K562 (cell line): Measurements from ENCODE around the gene WDR19. TPM values are rescaled to one million over a fixed set of nuclear protein-coding genes. Genes with fewer than 3 reads are reported as not detected.

ENCODE experiments used
- ATAC-seq: fragments of 200-7000 bp; cut with Tn5 transposase; 3 replicates; pipeline ENCODE4 v1.9.1; 2020; ENCODE audit warnings: moderate library complexity
- BruUV-seq: library from RNA; stranded (reverse); fragments of 400-500 nt; replicated peaks from 2 replicates; lab custom pipeline; 2021; lab: Mats Ljungman, UMichigan
- CTCF ChIA-PET: fragments of 300-600 bp; formaldehyde crosslinking; extraction: SDS; loops from one replicate; lab custom pipeline; 2021; ENCODE audit warnings: low intra/inter-chr PET ratio; lab: Yijun Ruan, JAX
- POLR2A ChIA-PET: fragments of 300-600, 350-650 bp; sonication (Branson Sonifier 250); formaldehyde crosslinking; extraction: SDS; loops from one replicate; lab custom pipeline; 2021; ENCODE audit warnings: antibody characterized with exemption, inconsistent platforms; lab: Yijun Ruan, JAX
- DNase-seq, 4 experiments: peaks; one replicate each; pipeline versions ENCODE4 v3.0.0 to v3.0.0-alpha.2; 2011 to 2018; ENCODE audit warnings: low spot score in 3 of 4, mixed read lengths in 3 of 4; ENCODE audit errors: extremely low read depth in 1 of 4
- FAIRE-seq: peaks from 2 replicates; lab custom pipeline; 2011; peaks lifted over from hg19 to GRCh38; lab: Jason Lieb, UNC
- H2AFZ ChIP-seq: 2 replicates; pipeline ENCODE4 v1.6.0; 2011; ENCODE audit warnings: low read depth, low read length, control low read depth, inconsistent platforms
- H3K27ac ChIP-seq: fragments of 200-600 bp; 3 replicates; pipeline ENCODE4 v1.8.0; 2011; ENCODE audit warnings: low read depth, mild to moderate bottlenecking, control low read depth, inconsistent platforms, low read length, moderate library complexity, mixed read lengths; ENCODE audit errors: extremely low read depth
- H3K27me3 ChIP-seq, 2 experiments: fragments of 300-600 bp in 1 of 2; 2 replicates in 1 of 2; 3 replicates in 1 of 2; pipeline versions ENCODE4 v1.6.0 to v1.8.0; 2011; ENCODE audit warnings: inconsistent platforms in 2 of 2, low read length in 2 of 2, mild to moderate bottlenecking in 1 of 2, mixed read lengths in 1 of 2, moderate library complexity in 1 of 2; ENCODE audit not compliant: control insufficient read depth in 2 of 2, insufficient read depth in 2 of 2
- H3K36me3 ChIP-seq: fragments of 300-600 bp; 3 replicates; pipeline ENCODE4 v1.8.0; 2011; ENCODE audit warnings: mild to moderate bottlenecking, low read length, inconsistent platforms; ENCODE audit not compliant: control insufficient read depth, insufficient read depth
- H3K4me1 ChIP-seq, 2 experiments: fragments of 200-600 bp in 1 of 2; replicated peaks in 1 of 2; 2 replicates in 1 of 2; 3 replicates in 1 of 2; pipeline versions ENCODE4 v1.5.1 to v1.8.0; 2011; ENCODE audit warnings: inconsistent platforms in 2 of 2, low read length in 2 of 2, mild to moderate bottlenecking in 1 of 2, mixed read lengths in 1 of 2, moderate library complexity in 1 of 2; ENCODE audit not compliant: control insufficient read depth in 2 of 2, insufficient read depth in 2 of 2
- H3K4me2 ChIP-seq: 2 replicates; pipeline ENCODE4 v1.6.1; 2011; ENCODE audit warnings: low read length, control low read depth, inconsistent platforms, mixed read lengths; ENCODE audit not compliant: insufficient read depth
- H3K4me3 ChIP-seq: fragments of 200-600 bp; sonication (generic), shearing (Covaris generic); 2 replicates; pipeline ENCODE4 v1.5.1; 2016; ENCODE audit warnings: control low read depth, inconsistent platforms
- H3K79me2 ChIP-seq: fragments of 200-600 bp; 3 replicates; pipeline ENCODE4 v1.8.0; 2011; ENCODE audit warnings: low read length, inconsistent platforms; ENCODE audit not compliant: control insufficient read depth, insufficient read depth
- H3K9ac ChIP-seq, 2 experiments: 2 replicates each; pipeline versions ENCODE4 v1.6.0 to v1.6.1; 2011; ENCODE audit warnings: low read depth in 2 of 2, low read length in 2 of 2, control low read depth in 1 of 2, inconsistent platforms in 1 of 2, mild to moderate bottlenecking in 1 of 2, mixed read lengths in 1 of 2; ENCODE audit not compliant: insufficient read depth in 1 of 2
- H3K9me1 ChIP-seq: one replicate; pipeline ENCODE4 v1.6.0; 2011; ENCODE audit warnings: inconsistent platforms, mild to moderate bottlenecking, low read length, moderate library complexity; ENCODE audit not compliant: control insufficient read depth, insufficient read depth
- H3K9me3 ChIP-seq: replicated peaks from 2 replicates; pipeline ENCODE4 v1.5.1; 2011; ENCODE audit warnings: low read depth, low read length, inconsistent platforms; ENCODE audit not compliant: control insufficient read depth, insufficient read depth
- H4K20me1 ChIP-seq: replicated peaks from 2 replicates; pipeline ENCODE4 v1.6.1; 2011; ENCODE audit warnings: low read length, inconsistent platforms, mixed read lengths; ENCODE audit not compliant: control insufficient read depth, insufficient read depth
- ETV1 ChIP-seq: fragments of 450-650 bp; conservative IDR thresholded peaks from 2 replicates; pipeline ENCODE4 v1.6.1; 2016; ENCODE audit warnings: missing genetic modification characterization, control low read depth, low read depth, missing compliant biosample characterization
- FOXP1 ChIP-seq: sonication (generic); formaldehyde crosslinking; IDR thresholded peaks from 2 replicates; pipeline ENCODE4 v1.8.0; 2022; ENCODE audit warnings: mild to moderate bottlenecking, missing genetic modification reagents
- KLF13 ChIP-seq: fragments of 450-650 bp; IDR thresholded peaks from 2 replicates; pipeline ENCODE4 v1.6.1; 2016; ENCODE audit warnings: missing genetic modification characterization, low read depth, mild to moderate bottlenecking, missing compliant biosample characterization, moderate library complexity, borderline replicate concordance
- KLF6 ChIP-seq: fragments of 250-450 bp; sonication (Bioruptor Pico); IDR thresholded peaks from 2 replicates; pipeline ENCODE4 v1.4.0; 2020; ENCODE audit warnings: mild to moderate bottlenecking, moderate library complexity, borderline replicate concordance
- NCOA4 ChIP-seq: fragments of 450-650 bp; IDR thresholded peaks from 2 replicates; pipeline ENCODE4 v1.6.1; 2018; ENCODE audit warnings: mild to moderate bottlenecking; ENCODE audit not compliant: partially characterized antibody
- SRSF3 ChIP-seq: fragments of 200-400 bp; formaldehyde crosslinking; IDR thresholded peaks from 2 replicates; pipeline ENCODE4 v1.6.1; 2016; ENCODE audit warnings: mild to moderate bottlenecking, low read length, moderate library complexity; ENCODE audit not compliant: insufficient read depth
- ZKSCAN1 ChIP-seq: fragments of 150-350 bp; IDR thresholded peaks from 2 replicates; pipeline ENCODE4 v1.6.1; 2016; ENCODE audit warnings: low read depth, low read length
- ZNF165 ChIP-seq: fragments of 250-450 bp; sonication (Bioruptor Pico); IDR thresholded peaks from 2 replicates; pipeline ENCODE4 v1.4.0; 2020; ENCODE audit warnings: borderline replicate concordance
- WGBS: fragments of 100-300 bp; shearing (Covaris generic); methylation state at CpG from one replicate; pipeline ENCODE4 v1.1.6; 2016; ENCODE audit warnings: low coverage, mixed read lengths; ENCODE audit not compliant: insufficient coverage; ENCODE audit errors: missing lambda C conversion rate; 5-methylcytosine and 5-hydroxymethylcytosine counted together
- in situ Hi-C: fragments of 300-500 bp; cut with MboI; formaldehyde crosslinking; loops from 4 replicates; pipeline ENCODE4 v1.15.0; 2018; ENCODE audit warnings: inconsistent platforms, mixed read lengths
- intact Hi-C: fragments of 100-400 bp; cut with micrococcal nuclease; formaldehyde crosslinking; loops from 2 replicates; pipeline ENCODE4 v1.14.2; 2022
- polyA plus RNA-seq, 8 experiments: library from polyadenylated mRNA; depleted of rRNA in 4 of 8; stranded (reverse) in 5 of 8; unstranded in 3 of 8; fragments of >200 nt; fragmentation: Nextera tagmentation in 2 of 8; fragmentation: Illumina TruSeq in 1 of 8; extraction: Ambion mirVana in 2 of 8; extraction: Trizol in 1 of 8; gene quantifications; 2 replicates each; pipeline versions ENCODE4 v1.2.1 to v1.2.3, GENCODE V29; 2011 to 2014; ENCODE audit warnings: inconsistent platforms in 1 of 8, missing spikeins in 1 of 8
- total RNA-seq, 7 experiments: library from RNA; depleted of rRNA in 6 of 7; stranded (reverse); fragments of >200 nt in 6 of 7; fragmentation: Illumina TruSeq in 2 of 7; extraction: Trizol in 2 of 7; gene quantifications; 2 replicates each; pipeline versions ENCODE4 v1.2.1 to v1.2.3, GENCODE V29; 2011 to 2021; ENCODE audit warnings: low replicate concordance in 1 of 7

WDR19 gene
- total and polyA plus RNA-seq, 9 of the 15 experiments (the other 6 are each of a cell fraction or from before 2014, with no cell fraction given) = 6.8 to 37.6 (median 11.2) TPM

- no peak for FAIRE-seq
- H3K9me1 ChIP-seq = no peaks in the 10 kb centered on the region
- intact Hi-C loops = no loop called here
- peaks cover 86% of the 10 kb centered on the region for H3K36me3 ChIP-seq
- BruUV-seq = no TSS peak
- H3K9me3 ChIP-seq = no peaks in the 10 kb centered on the region
- no peak overlapping the region for H3K9ac ChIP-seq
- TF ChIP-seq SRSF3 (no peak), ZNF165 (CRISPR knock-in tag) (no peak), FOXP1 (no peak), ETV1 (tag) (no peak), ZKSCAN1 (no peak), NCOA4 (no peak), KLF6 (CRISPR knock-in tag) (no peak), KLF13 (tag) (no peak)
- H3K79me2 ChIP-seq = no peaks in the 10 kb centered on the region; the same call in 2 of the 3 replicates
- no peaks in the 10 kb centered on the region for H3K27me3 ChIP-seq
- H3K27ac ChIP-seq = no peak overlapping the region
- in situ Hi-C loops = no loop called here
- WGBS = 50% methylated on average over 4 of the region's 4 CpGs
- H3K4me1 ChIP-seq = no peaks in the 10 kb centered on the region
- POLR2A ChIA-PET = interaction anchor here (2.1 kb wide), 1 partner anchor 10 kb away, joined by 7 read pairs; no protein-coding TSS in a partner anchor
- H3K4me2 ChIP-seq = no peak overlapping the region
- no peak for ATAC-seq
- no peak overlapping the region for H2AFZ ChIP-seq
- no peak overlapping the region for H3K4me3 ChIP-seq
- CTCF ChIA-PET = no interaction called here
- H4K20me1 ChIP-seq = no peaks in the 10 kb centered on the region
- no peak for DNase-seq
These were observed 130.5 kb downstream of the WDR19 start for GRCh38 chr4:39312816-39313215.
